Endothelial cell (in vitro differentiated cells): ENCODE data around the gene SLC18A2. TPM values are rescaled to one million over a fixed set of nuclear protein-coding genes. Genes with fewer than 3 reads are reported as not detected.

Experiments used
- DNase-seq: peaks from one replicate; pipeline ENCODE4 v3.0.0; 2021; ENCODE audit warnings: low spot score
- H3K27ac Mint-ChIP-seq: one replicate; pipeline ENCODE4 v1.8.0; 2021; ENCODE audit warnings: mixed read lengths, inconsistent platforms; ENCODE audit not compliant: unreplicated experiment
- H3K27me3 Mint-ChIP-seq: one replicate; pipeline ENCODE4 v1.8.0; 2021; ENCODE audit warnings: mild to moderate bottlenecking, moderate library complexity, mixed read lengths, inconsistent platforms; ENCODE audit not compliant: unreplicated experiment
- H3K36me3 Mint-ChIP-seq: one replicate; pipeline ENCODE4 v1.8.0; 2021; ENCODE audit warnings: mild to moderate bottlenecking, low read depth, mixed read lengths, inconsistent platforms; ENCODE audit not compliant: unreplicated experiment
- H3K4me1 Mint-ChIP-seq: one replicate; pipeline ENCODE4 v1.8.0; 2021; ENCODE audit warnings: mild to moderate bottlenecking, mixed read lengths, inconsistent platforms; ENCODE audit not compliant: unreplicated experiment
- H3K4me3 Mint-ChIP-seq: one replicate; pipeline ENCODE4 v1.8.0; 2021; ENCODE audit warnings: mild to moderate bottlenecking, mixed read lengths, inconsistent platforms; ENCODE audit not compliant: unreplicated experiment
- H3K9me3 Mint-ChIP-seq: one replicate; pipeline ENCODE4 v1.8.0; 2021; ENCODE audit warnings: mixed read lengths, inconsistent platforms; ENCODE audit not compliant: unreplicated experiment
- total RNA-seq: library from RNA; stranded (reverse); fragmentation: NEBNext Ultra II Directional; extraction: Animal tissue kit (Norgen Biotek cat#: 25700); gene quantifications from one replicate; pipeline ENCODE4 v1.2.1, GENCODE V29; 2021; ENCODE audit not compliant: unreplicated experiment
- TF ChIP-seq, protein P1 (sequence below): fragments of 200-600 bp; sonication (generic); IDR thresholded peaks from one replicate; pipeline ENCODE4 v1.5.0; 2021; ENCODE audit warnings: antibody characterized with exemption; ENCODE audit not compliant: unreplicated experiment

The SLC18A2 gene
- total RNA-seq, 1 donor from 2014 or later, result 1.3 TPM

DNA sequence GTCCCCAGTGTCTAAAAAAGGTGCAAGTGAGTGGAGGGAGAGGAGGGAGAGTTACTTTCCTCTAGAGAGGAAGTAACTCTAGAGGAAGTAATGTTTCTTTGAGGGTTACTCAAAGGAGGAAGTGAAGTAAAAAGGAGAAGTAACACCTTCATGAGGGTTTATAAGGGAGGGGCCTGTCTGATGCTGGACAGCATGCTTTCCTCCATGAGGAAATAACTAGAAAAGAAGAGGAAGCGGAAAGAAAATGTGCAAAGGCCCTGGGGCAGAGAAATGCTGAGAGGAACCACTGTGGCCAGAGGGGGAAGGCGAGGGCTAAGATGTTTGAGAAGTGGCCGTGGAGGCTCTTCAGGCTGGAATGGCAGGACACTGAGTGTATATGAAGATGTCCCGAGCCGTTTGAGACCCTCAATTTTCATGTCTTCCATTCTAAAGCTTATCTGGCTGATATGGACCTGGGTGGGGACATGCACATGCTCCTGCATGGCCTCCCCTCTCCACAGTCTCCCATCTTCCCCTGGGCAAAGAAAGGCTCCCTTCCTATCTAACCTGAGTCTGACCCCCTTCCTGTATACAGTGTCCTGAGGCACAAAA is 3.4 kb upstream of the SLC18A2 start:
- Mint-ChIP-seq H3K27me3 (peaks cover 6% of the 10 kb centered on the region), H3K27ac (no peak overlapping the region), H3K9me3 (no peaks in the 10 kb centered on the region), H3K36me3 (peaks cover 4% of the 10 kb centered on the region), H3K4me1 (peaks cover 4% of the 10 kb centered on the region), H3K4me3 (no peak overlapping the region)
- DNase-seq, result no peak
- TF ChIP-seq, protein P1, sequence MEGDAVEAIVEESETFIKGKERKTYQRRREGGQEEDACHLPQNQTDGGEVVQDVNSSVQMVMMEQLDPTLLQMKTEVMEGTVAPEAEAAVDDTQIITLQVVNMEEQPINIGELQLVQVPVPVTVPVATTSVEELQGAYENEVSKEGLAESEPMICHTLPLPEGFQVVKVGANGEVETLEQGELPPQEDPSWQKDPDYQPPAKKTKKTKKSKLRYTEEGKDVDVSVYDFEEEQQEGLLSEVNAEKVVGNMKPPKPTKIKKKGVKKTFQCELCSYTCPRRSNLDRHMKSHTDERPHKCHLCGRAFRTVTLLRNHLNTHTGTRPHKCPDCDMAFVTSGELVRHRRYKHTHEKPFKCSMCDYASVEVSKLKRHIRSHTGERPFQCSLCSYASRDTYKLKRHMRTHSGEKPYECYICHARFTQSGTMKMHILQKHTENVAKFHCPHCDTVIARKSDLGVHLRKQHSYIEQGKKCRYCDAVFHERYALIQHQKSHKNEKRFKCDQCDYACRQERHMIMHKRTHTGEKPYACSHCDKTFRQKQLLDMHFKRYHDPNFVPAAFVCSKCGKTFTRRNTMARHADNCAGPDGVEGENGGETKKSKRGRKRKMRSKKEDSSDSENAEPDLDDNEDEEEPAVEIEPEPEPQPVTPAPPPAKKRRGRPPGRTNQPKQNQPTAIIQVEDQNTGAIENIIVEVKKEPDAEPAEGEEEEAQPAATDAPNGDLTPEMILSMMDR, result no peak

DNA sequence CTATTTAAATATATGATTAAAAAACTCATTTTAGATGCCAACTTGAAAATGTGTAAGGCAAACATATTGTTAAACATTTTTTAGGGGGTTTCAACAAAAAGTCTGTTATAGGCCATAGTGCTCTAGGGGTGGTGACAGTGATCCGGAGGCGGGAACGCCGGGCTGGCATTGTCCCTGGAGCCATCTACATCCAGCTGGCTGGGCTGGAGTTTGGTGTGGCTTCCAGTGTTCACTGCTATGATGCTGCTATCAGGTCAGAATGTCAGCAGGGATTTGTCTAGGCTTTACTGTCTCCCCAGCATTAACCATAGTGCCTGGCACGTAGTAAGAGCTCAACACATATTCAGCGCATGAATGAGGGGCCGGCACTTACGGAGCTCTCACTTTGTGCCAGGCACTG is 1.9 kb upstream of the SLC18A2 start:
- TF ChIP-seq, protein P1, result no peak
- Mint-ChIP-seq H3K27ac (peak overlapping the region; percentile 63), H3K4me1 (peaks cover 4% of the 10 kb centered on the region), H3K27me3 (peaks cover 10% of the 10 kb centered on the region), H3K4me3 (no peak overlapping the region), H3K36me3 (peaks cover 4% of the 10 kb centered on the region), H3K9me3 (no peaks in the 10 kb centered on the region)
- no peak for DNase-seq

DNA sequence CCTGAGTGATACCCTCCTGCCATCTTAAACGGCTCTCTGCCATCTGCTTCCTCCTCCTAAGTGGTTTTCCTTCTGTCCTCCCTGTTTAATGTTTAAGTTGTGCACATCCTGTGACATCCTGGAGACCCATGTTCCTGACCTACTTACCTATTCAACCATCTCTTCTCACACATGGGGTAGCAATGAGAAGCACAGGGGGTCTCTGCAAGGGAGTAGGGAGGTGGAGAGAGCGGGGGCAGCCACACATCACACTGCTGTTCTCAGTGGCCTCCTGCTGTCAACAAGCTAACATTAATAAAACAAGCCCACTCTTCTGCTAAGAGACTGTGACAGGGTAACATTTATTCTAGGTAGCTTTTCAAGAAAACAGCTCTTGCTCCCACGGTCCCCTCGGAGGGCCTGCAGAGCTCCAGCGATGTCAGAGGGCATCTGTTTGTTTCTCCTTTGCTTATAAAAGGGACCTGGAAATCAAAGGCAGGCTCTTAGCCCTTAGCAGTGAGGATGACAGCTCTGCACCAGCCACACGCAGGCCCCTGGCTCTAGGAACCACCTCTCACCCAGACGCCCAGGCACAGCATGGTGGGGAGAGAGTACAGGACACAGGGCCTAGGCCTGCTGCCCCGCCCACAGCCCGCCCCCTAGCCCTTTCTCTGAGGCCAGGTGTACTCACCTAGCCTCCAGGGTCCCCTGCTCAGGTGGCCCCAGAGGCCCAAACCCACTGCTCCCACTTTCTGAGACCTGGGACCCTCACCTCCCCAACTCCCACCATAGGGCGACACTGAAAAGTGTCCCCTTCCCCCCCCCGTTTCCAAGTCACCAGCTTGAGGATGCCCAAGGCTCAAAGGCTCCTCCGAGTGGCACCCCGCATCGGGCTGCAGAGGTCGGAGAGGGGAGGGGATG is 943 bp upstream of the SLC18A2 start:
- H3K27me3 Mint-ChIP-seq, result peaks cover 10% of the 10 kb centered on the region
- peaks cover 4% of the 10 kb centered on the region for H3K4me1 Mint-ChIP-seq
- peaks cover 4% of the 10 kb centered on the region for H3K36me3 Mint-ChIP-seq
- no peak for DNase-seq
- H3K9me3 Mint-ChIP-seq, result no peaks in the 10 kb centered on the region
- no peak overlapping the region for H3K4me3 Mint-ChIP-seq
- H3K27ac Mint-ChIP-seq, result no peak overlapping the region
- TF ChIP-seq, protein P1, result no peak

DNA sequence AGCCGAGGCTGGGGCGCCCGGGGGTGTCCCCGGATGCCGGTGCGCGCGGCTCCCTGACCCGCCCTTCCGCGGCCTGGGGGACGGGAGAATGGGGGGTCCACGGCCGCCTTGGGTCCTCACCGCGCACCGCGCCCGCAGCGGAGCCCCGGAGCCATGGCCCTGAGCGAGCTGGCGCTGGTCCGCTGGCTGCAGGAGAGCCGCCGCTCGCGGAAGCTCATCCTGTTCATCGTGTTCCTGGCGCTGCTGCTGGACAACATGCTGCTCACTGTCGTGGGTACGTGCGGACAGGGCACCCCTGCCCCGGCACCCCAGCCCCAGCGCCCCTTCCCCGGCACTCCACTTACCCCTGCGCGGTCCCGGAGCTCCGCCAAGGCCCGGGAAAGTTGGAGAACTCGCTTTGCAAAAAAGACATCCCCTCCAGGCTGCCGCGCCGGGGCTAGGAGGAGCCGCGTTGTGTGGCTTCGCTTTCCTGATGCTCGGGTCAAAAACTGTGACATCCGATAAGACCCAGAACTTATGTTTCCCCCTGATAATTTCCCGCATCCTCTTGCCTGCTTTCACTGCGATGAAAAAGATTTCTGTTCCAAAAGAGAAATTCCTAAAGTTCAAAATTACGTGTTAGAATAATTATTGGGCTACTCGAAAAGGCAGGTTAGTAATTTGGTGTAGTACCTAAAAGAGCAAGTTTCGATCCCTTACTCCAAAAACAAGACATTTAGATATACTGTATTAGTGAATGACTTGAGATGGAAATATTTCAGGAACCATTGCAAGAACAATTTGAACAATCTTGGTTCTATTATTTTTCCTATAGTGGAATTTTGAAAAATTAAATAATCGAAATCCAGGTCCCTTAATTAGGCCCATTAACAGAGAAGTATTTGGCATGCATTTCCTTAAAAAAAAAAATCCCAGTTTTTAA is 888 bp downstream of the SLC18A2 start:
- peak; percentile 48 for DNase-seq
- H3K4me1 Mint-ChIP-seq, result peaks cover 4% of the 10 kb centered on the region
- H3K27ac Mint-ChIP-seq, result peak overlapping the region; percentile 70
- H3K27me3 Mint-ChIP-seq, result peaks cover 10% of the 10 kb centered on the region
- no peaks in the 10 kb centered on the region for H3K9me3 Mint-ChIP-seq
- H3K36me3 Mint-ChIP-seq, result peaks cover 4% of the 10 kb centered on the region
- TF ChIP-seq, protein P1, result no peak
- peak overlapping the region; percentile 84 for H3K4me3 Mint-ChIP-seq
